HG02884 (cell line): Measurements from ENCODE around the gene KCTD1.

Experiments
- ATAC-seq: cut with Tn5 transposase; IDR thresholded peaks from one replicate; pipeline ENCODE4 v1.9.1; 2021; ENCODE audit warnings: mild to moderate bottlenecking, moderate library complexity; ENCODE audit not compliant: unreplicated experiment

KCTD1 gene

GRCh38 chr18:26549263-26550094, 1.1 kb upstream of the KCTD1 start:
- no peak for ATAC-seq

- ATAC-seq = peak; percentile 46
Observed at GRCh38 chr18:26547646-26548414, 523 bp downstream of the KCTD1 start.

GRCh38 chr18:26546875-26547645, 1.3 kb downstream of the KCTD1 start:
- no peak for ATAC-seq

GRCh38 chr18:26546170-26546874, 2.0 kb downstream of the KCTD1 start:
- ATAC-seq = no peak

- ATAC-seq = no peak
Observed at GRCh38 chr18:26545335-26546123, 2.8 kb downstream of the KCTD1 start.

GRCh38 chr18:26544451-26544850, 3.9 kb downstream of the KCTD1 start:
- no peak for ATAC-seq

GRCh38 chr18:26543373-26543772, 5.0 kb downstream of the KCTD1 start:
- ATAC-seq = no peak

- no peak for ATAC-seq
Observed at GRCh38 chr18:26540043-26540628, 8.2 kb downstream of the KCTD1 start.

- no peak for ATAC-seq
Observed at GRCh38 chr18:26538524-26538923, 9.8 kb downstream of the KCTD1 start.

- ATAC-seq = no peak
Observed at GRCh38 chr18:26536664-26537063, 11.7 kb downstream of the KCTD1 start.

- ATAC-seq = peak; percentile 50
Observed at GRCh38 chr18:26536032-26536431, 12.3 kb downstream of the KCTD1 start.

- ATAC-seq = peak; percentile 16
Observed at GRCh38 chr18:26535630-26536029, 12.7 kb downstream of the KCTD1 start.

GRCh38 chr18:26532367-26533340, 15.7 kb downstream of the KCTD1 start:
- ATAC-seq = no peak

- no peak for ATAC-seq
Observed at GRCh38 chr18:26531605-26532298, 16.6 kb downstream of the KCTD1 start.

GRCh38 chr18:26526966-26527234, 21.5 kb downstream of the KCTD1 start:
- no peak for ATAC-seq

GRCh38 chr18:26526128-26526965, 22.0 kb downstream of the KCTD1 start:
- ATAC-seq = no peak
